NCI-H1417 treated with DMSO at 0.1 percent for 48 hours (cell line): ENCODE results near the gene KRT33A.
"Not testable (repeated sequence)": the region's sequence is repeated elsewhere in the genome, so short reads cannot be mapped to it uniquely, and the experiment has no call there.

Experiments used
- DNase-seq: peaks from one replicate; lab custom pipeline; 2025; lab: John Stamatoyannopoulos, UW

The KRT33A gene

GRCh38 chr17:41350381-41350878 is at the start of gene KRT33A:
KRT33A (minus strand) TSS chr17:41350828; CDS start chr17:41350767, 61 bp downstream.
- not testable (repeated sequence) for DNase-seq

GRCh38 chr17:41396996-41397660 is 46.5 kb upstream of the KRT33A start, which contains the start of gene KRT31:
KRT31 (minus strand) TSS chr17:41397608; CDS start chr17:41397539, 69 bp downstream.
- no peak for DNase-seq

DNA sequence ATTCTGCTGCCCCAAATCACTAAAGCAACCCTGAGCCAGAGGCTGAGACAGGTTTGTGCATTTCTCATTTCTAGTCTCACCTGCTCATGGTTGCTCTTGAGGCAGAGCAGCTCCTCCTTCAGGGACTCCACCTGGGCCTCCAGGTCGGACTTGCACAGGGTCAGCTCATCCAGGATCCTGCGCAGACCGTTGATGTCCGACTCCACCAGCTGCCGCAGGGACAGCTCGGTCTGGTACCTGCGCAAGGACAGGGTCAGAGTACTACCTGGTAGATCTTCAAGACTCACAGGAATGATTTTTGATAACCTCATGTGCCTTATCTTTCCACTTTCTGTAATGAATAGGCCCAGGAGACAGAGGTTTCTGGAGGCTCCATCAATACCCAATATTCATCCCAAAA is 45.7 kb upstream of the KRT33A start:
- DNase-seq, result no peak

DNA sequence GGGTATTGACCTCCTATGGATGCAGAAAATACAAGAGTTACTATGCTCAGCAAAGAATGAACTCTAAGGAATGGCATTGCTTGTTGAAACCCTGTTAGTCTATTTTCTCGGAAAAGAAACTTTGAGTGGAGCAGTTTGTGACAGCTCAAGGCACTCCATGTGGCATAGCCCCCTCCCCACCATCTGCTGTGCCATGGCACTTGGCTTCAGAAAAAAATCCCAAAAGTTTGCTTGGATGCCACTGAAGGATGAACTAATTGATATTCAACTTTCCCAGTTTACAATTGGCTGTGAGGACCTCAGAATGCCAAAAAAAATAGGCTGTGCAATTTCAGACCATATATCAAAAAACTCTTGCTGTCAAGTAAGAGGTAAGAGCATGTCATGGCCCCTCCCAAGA is 45.0 kb upstream of the KRT33A start:
- no peak for DNase-seq

- DNase-seq, result not testable (repeated sequence)
Measured at GRCh38 chr17:41395044-41395443, 44.4 kb upstream of the KRT33A start.

- no peak for DNase-seq
Measured at GRCh38 chr17:41394254-41394996, 43.8 kb upstream of the KRT33A start.

DNA sequence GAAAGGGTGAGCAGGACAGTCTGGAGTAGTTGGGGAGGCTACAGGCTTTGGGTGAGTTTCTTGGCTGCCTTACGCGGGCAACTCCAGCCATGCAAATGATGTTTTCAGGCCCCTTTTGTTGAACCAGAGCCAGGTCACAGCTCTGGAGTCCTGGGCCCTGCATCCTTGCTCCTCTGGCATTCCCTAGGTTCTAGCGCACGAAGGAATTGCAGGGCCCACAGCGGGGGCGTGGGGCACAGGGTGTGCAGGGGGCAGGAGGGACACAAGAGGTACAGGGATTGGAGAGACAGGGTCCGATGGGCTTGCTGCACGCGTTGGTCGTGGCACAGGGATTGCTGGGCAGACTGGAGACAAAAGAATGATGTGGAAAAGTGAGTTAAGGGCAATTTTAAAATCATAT is 43.2 kb upstream of the KRT33A start:
- DNase-seq, result no peak

DNA sequence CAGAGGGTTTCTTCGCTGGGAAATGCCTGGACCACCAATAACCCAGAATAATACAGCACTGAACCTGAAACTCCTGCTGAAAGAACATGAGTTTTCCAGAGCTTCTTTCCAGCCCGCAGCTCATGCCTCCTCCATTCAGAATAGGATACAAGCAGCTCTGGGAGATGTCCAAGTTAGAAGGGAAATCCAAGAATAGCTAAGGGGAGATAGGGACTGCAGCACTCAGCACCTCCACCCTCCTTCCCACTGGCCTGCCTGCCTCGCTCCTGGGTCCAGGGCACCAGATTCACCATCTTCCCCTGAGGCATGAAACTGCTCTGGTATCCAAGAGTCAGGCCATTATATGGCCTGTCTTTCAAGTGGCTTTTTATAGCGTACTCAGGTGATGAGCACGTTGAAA is 42.7 kb upstream of the KRT33A start:
- DNase-seq, result no peak

DNA sequence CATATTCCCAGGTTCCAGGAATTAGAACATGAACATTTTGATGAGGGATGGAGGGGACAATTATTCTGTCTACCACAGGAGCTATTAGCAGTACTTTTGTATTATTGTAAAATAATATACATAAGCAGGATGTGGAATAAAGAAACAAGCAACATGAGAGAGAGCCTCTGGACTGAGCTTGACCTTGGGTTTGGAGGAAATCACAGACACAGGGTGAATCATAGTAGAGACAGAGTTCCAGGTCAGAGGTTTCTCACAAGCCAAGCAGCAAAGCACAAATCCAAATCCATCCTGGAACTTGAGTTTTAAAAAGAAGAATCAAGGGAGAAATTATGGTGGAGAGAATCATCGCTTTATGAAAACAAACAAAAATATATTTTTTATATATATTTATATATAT is 41.6 kb upstream of the KRT33A start:
- no peak for DNase-seq

DNA sequence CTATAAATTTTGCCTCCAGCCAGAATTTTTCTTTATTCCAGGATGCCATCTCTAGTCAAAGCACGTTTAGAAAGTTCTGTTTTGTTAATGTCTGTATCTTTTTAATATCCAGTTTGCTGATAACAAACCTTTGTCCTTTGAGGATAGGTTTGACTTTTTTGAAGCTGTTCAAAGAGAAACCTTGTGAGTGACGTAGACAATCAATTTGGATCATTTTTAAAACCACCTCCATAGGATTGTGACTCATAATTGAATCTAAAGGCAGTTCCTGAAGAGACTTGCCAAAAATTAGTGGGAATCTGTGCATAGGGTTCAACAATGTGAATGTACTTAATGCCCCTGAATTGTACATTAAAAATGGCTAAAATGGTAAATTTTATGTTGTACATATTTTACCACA is 40.9 kb upstream of the KRT33A start:
- DNase-seq, result no peak

- no peak for DNase-seq
Measured at GRCh38 chr17:41390411-41390938, 39.8 kb upstream of the KRT33A start.

GRCh38 chr17:41387670-41388069 is 37.0 kb upstream of the KRT33A start:
- DNase-seq, result no peak

- no peak for DNase-seq
Measured at GRCh38 chr17:41386227-41386626, 35.6 kb upstream of the KRT33A start.

DNA sequence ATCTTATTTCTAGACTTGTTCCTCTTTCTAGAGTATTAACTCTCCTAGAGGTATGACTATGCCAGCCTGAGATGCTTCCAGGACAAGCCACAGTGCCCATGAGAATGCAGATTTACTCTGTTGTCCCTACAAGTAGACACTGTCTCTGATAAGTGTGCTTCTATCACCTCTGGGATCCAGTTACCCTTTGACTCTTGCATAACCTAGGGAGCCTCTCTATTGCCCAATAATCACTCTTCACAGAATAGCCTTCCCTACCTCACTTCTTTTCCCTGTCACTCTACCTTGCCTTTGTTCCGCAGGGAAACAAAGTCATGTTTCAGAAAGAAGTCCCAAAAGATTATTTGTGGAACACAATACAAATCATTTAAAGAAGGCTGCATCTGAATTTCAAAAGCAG is 33.1 kb upstream of the KRT33A start:
- no peak for DNase-seq

GRCh38 chr17:41382394-41382793 is 31.8 kb upstream of the KRT33A start:
- no peak for DNase-seq

GRCh38 chr17:41381943-41382342 is 31.3 kb upstream of the KRT33A start, which contains the start of gene KRT34:
KRT34 (minus strand) TSS chr17:41382306; CDS start chr17:41382246, 60 bp downstream.
- not testable (repeated sequence) for DNase-seq

GRCh38 chr17:41380091-41380490 is 29.5 kb upstream of the KRT33A start:
- DNase-seq, result not testable (repeated sequence)

DNA sequence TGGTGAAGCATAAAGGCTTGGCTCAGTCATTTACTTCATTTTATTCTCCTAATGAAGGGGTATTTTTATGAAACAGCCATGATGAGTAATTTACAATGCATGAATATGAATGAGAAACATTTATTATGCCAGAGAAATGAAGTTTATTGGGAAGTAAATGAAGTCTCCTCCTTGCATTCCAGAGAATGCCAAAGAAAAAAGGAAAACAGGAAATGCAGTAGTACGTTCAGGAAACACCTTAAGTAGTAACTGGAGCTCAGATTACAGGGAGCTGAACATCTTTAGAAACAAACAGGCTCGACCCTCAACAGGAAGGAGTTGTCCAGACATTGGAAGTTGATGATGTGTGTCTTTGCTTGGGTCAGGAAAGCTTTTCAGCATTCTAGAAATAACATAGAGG is 26.9 kb upstream of the KRT33A start:
- no peak for DNase-seq

- no peak for DNase-seq
Measured at GRCh38 chr17:41369713-41370112, 19.1 kb upstream of the KRT33A start, which contains the start of gene KRT33B. KRT33B (minus strand) TSS chr17:41369813; CDS start chr17:41369750, 63 bp downstream.

DNA sequence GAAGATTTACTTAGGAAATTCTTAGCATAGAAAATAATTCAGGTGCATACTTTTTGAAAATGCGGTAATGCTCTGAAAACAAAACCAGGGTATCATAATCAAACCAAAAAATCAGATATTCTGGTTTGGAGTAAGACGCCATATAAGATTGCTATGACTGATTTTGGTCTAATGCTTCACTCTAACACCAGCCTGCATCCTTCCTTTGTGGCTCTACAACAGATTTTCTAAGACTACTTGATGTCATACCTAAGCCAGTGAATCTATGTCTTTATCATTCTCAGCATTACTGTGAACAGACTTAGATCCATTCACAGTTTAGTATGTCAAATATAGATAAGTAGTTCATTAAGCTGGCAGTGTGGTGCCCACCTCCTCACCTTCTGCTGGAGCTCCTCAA is 18.4 kb upstream of the KRT33A start:
- DNase-seq, result no peak

DNA sequence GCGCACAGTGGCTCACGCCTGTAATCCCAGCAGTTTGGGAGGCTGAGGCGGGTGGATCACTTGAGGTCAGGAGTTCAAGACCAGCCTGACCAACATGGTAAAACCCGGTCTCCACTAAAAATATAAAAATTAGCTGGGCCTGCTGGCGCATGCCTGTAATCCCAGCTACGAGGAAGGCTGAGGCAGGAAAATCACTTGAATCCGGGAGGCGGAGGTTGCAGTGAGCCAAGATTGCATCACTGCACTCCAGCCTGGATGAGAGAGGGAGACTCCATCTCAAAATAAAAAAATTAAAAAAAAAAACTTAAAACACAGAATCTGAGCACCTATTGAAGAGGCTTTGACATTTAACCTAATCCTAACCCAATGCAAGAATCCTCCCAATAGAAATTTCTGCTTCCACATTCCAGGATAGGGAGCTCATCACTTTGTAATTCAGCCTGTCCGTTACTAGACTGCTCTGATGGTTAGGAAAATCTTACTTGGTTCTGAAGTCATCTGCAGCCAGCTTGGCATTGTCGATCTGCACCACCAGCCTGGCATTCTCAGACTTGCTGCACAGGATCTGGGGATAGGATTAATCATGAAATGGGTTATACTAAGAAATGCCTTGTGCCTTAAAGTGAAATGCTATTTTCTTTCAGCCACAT is 16.9 kb upstream of the KRT33A start:
- DNase-seq, result no peak

- DNase-seq, result no peak
Measured at GRCh38 chr17:41366070-41366469, 15.4 kb upstream of the KRT33A start.
